ENCODE data around the gene PAX5.
A peak's percentile ranks its signal among the peaks of the same experiment; 100 is the strongest.

The PAX5 gene

GRCh38 chr9:37011530-37011929, 22.5 kb downstream of the PAX5 start:
- no peak for DNase-seq

GRCh38 chr9:37010976-37011375, 23.1 kb downstream of the PAX5 start:
- no peak for DNase-seq

- no peak for DNase-seq
These were observed 23.9 kb downstream of the PAX5 start for GRCh38 chr9:37010180-37010579.

- DNase-seq: no peak
These were observed 26.8 kb downstream of the PAX5 start for GRCh38 chr9:37007295-37007694.

GRCh38 chr9:37005517-37006140, 28.4 kb downstream of the PAX5 start:
- DNase-seq: no peak

- no peak for DNase-seq
These were observed 29.6 kb downstream of the PAX5 start for GRCh38 chr9:37004424-37004935.

- DNase-seq: no peak
These were observed 31.5 kb downstream of the PAX5 start for GRCh38 chr9:37002413-37003217.

- DNase-seq: no peak
These were observed 32.0 kb downstream of the PAX5 start for GRCh38 chr9:37002036-37002412.

GRCh38 chr9:37001459-37001858, 32.6 kb downstream of the PAX5 start:
- DNase-seq: no peak

GRCh38 chr9:36999728-37000333, 34.2 kb downstream of the PAX5 start:
- no peak for DNase-seq

- DNase-seq: no peak
These were observed 36.7 kb downstream of the PAX5 start for GRCh38 chr9:36997414-36997813.

- no peak for DNase-seq
These were observed 37.4 kb downstream of the PAX5 start for GRCh38 chr9:36996706-36997086.

GRCh38 chr9:36995927-36996705, 38.0 kb downstream of the PAX5 start:
- peak; percentile 55 for DNase-seq

- DNase-seq: no peak
These were observed 39.9 kb downstream of the PAX5 start for GRCh38 chr9:36993933-36994764.

GRCh38 chr9:36992501-36993316, 41.4 kb downstream of the PAX5 start:
- no peak for DNase-seq

- no peak for DNase-seq
These were observed 42.4 kb downstream of the PAX5 start for GRCh38 chr9:36991516-36992134.

GRCh38 chr9:36988848-36989247, 45.2 kb downstream of the PAX5 start:
- DNase-seq: no peak

- DNase-seq: no peak
These were observed 46.2 kb downstream of the PAX5 start for GRCh38 chr9:36987891-36988290.

- DNase-seq: no peak
These were observed 46.7 kb downstream of the PAX5 start for GRCh38 chr9:36987409-36987808.

GRCh38 chr9:36986468-36987408, 47.3 kb downstream of the PAX5 start:
- no peak for DNase-seq
